Gastrocnemius medialis (tissue), 4 donors: ENCODE measurements around the gene WEE2.

ENCODE experiments used
- POLR2A ChIP-seq, 2 donors: fragments of 450-650 bp; IDR thresholded peaks; one replicate each; pipeline ENCODE4 v1.6.1; 2017; ENCODE audit warnings: antibody characterized with exemption in 2 of 2, mild to moderate bottlenecking in 2 of 2, moderate library complexity in 2 of 2
- TF ChIP-seq, protein P1 (sequence below), 5 experiments: fragments of 450-650 bp in 3 of 5; fragments of 200-600 bp in 2 of 5; sonication (generic) in 2 of 5; IDR thresholded peaks in 4 of 5; conservative IDR thresholded peaks in 1 of 5; 1 replicate in 4 of 5; 2 replicates in 1 of 5; pipeline ENCODE4 v1.5.1; 2016 to 2019; ENCODE audit warnings: antibody characterized with exemption in 5 of 5, mild to moderate bottlenecking in 3 of 5, moderate library complexity in 3 of 5

DNA sequence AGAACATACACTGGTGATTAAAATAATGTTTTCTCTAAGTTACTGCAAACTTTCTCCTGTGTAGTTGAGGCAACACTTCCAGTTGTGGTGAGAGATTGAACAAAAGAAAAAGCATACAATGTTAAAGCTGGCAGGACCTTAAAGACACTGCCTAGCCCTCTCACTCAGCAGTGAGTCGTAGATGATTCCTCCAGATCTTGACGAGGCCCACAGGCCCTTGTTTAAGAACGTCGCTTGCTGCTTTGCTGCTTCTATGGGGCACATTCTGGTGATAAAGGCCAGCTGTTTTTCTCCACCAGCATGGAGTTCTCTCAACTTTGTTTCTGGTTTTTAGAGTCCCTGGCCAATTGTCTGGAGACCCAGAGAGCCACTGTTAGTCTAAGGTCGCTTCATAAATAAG lies 3.4 kb upstream of the WEE2 start:
- TF ChIP-seq, protein P1, sequence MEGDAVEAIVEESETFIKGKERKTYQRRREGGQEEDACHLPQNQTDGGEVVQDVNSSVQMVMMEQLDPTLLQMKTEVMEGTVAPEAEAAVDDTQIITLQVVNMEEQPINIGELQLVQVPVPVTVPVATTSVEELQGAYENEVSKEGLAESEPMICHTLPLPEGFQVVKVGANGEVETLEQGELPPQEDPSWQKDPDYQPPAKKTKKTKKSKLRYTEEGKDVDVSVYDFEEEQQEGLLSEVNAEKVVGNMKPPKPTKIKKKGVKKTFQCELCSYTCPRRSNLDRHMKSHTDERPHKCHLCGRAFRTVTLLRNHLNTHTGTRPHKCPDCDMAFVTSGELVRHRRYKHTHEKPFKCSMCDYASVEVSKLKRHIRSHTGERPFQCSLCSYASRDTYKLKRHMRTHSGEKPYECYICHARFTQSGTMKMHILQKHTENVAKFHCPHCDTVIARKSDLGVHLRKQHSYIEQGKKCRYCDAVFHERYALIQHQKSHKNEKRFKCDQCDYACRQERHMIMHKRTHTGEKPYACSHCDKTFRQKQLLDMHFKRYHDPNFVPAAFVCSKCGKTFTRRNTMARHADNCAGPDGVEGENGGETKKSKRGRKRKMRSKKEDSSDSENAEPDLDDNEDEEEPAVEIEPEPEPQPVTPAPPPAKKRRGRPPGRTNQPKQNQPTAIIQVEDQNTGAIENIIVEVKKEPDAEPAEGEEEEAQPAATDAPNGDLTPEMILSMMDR (IDR thresholded peaks at IDR 0.05 in 4 of 5, conservative IDR thresholded peaks at IDR 0.05 in 1 of 5) = no peak
- no peak for TF ChIP-seq POLR2A (IDR thresholded peaks at IDR 0.05)
